Bronchial epithelial cell (primary cell): ENCODE measurements around the gene UPP2. TPM values are rescaled to one million over a fixed set of nuclear protein-coding genes. Genes with fewer than 3 reads are reported as not detected.

ENCODE experiments used
- DNase-seq: peaks from one replicate; pipeline ENCODE4 v3.0.0-alpha.2; 2010; ENCODE audit warnings: low read depth
- FAIRE-seq: peaks from 2 replicates; lab custom pipeline; 2011; peaks lifted over from hg19 to GRCh38; lab: Jason Lieb, UNC
- H3K27me3 ChIP-seq: 2 replicates; pipeline ENCODE4 v1.5.1; 2011; ENCODE audit warnings: low read length; ENCODE audit not compliant: control insufficient read depth, insufficient read depth
- H3K36me3 ChIP-seq: 2 replicates; pipeline ENCODE4 v1.5.1; 2011; ENCODE audit warnings: low read length; ENCODE audit not compliant: control insufficient read depth, insufficient read depth
- H3K4me3 ChIP-seq: 2 replicates; pipeline ENCODE4 v1.5.1; 2011; ENCODE audit warnings: mild to moderate bottlenecking, low read depth, low read length, control low read depth
- total RNA-seq: library from RNA; depleted of rRNA; stranded (reverse); fragments of >200 nt; gene quantifications from 2 replicates; pipeline ENCODE4 v1.2.1, GENCODE V29; 2014
- TF ChIP-seq, protein P1 (sequence below): IDR thresholded peaks from 2 replicates; pipeline ENCODE4 v1.5.1; 2011; ENCODE audit warnings: mild to moderate bottlenecking, moderate library complexity, low read length, control low read depth, inconsistent platforms; ENCODE audit not compliant: insufficient read depth, severe bottlenecking

The UPP2 gene
- not detected in 2 replicates for total RNA-seq

GRCh38 chr2:158101384-158101926, at the start of gene UPP2:
Gene UPP2, plus strand, starts transcription at chr2:158101876. Its CDS starts 188 bp downstream, at chr2:158102064.
- TF ChIP-seq, protein P1, sequence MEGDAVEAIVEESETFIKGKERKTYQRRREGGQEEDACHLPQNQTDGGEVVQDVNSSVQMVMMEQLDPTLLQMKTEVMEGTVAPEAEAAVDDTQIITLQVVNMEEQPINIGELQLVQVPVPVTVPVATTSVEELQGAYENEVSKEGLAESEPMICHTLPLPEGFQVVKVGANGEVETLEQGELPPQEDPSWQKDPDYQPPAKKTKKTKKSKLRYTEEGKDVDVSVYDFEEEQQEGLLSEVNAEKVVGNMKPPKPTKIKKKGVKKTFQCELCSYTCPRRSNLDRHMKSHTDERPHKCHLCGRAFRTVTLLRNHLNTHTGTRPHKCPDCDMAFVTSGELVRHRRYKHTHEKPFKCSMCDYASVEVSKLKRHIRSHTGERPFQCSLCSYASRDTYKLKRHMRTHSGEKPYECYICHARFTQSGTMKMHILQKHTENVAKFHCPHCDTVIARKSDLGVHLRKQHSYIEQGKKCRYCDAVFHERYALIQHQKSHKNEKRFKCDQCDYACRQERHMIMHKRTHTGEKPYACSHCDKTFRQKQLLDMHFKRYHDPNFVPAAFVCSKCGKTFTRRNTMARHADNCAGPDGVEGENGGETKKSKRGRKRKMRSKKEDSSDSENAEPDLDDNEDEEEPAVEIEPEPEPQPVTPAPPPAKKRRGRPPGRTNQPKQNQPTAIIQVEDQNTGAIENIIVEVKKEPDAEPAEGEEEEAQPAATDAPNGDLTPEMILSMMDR, result no peak
- FAIRE-seq, result no peak
- no peaks in the 10 kb centered on the region for H3K27me3 ChIP-seq
- H3K36me3 ChIP-seq, result no peaks in the 10 kb centered on the region
- H3K4me3 ChIP-seq, result no peak within 1 kb of the TSS
- DNase-seq, result no peak

DNA sequence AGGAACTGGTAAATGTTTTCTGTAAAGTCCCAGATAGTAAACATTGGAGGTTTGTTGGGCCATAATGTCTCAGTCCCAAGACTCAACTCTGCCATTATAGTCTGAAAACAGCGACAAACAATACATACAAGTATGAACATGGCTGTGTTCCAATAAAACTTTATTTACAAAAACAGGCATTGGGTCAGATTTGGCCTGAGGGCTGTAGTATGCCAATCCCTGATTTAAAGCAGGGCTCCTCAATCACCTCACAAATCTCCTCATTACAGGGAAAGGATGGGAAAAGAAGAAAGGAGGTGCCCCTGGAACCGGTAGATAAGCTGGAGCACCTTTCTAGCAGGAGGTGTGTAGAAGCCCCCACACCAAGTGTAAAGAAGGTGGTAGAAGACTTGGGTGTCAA, 48.9 kb upstream of the UPP2 start:
- DNase-seq, result no peak
- FAIRE-seq, result no peak
- Histone ChIP-seq H3K27me3 (no peaks in the 10 kb centered on the region), H3K36me3 (no peaks in the 10 kb centered on the region), H3K4me3 (no peak overlapping the region)
- TF ChIP-seq, protein P1, result no peak

- DNase-seq (no peak), FAIRE-seq (no peak)
- TF ChIP-seq, protein P1, result no peak
- no peak overlapping the region for H3K4me3 ChIP-seq
- no peaks in the 10 kb centered on the region for H3K27me3 ChIP-seq
- H3K36me3 ChIP-seq, result no peaks in the 10 kb centered on the region
Measured at GRCh38 chr2:158056875-158057274, 44.8 kb upstream of the UPP2 start.

GRCh38 chr2:158060160-158060834, 41.4 kb upstream of the UPP2 start:
- DNase-seq (no peak), FAIRE-seq (no peak)
- H3K27me3 ChIP-seq, result no peaks in the 10 kb centered on the region
- no peak overlapping the region for H3K4me3 ChIP-seq
- TF ChIP-seq, protein P1, result no peak
- no peaks in the 10 kb centered on the region for H3K36me3 ChIP-seq

- no peaks in the 10 kb centered on the region for H3K27me3 ChIP-seq
- no peak overlapping the region for H3K4me3 ChIP-seq
- peak; percentile 36 for DNase-seq
- H3K36me3 ChIP-seq, result no peaks in the 10 kb centered on the region
- no peak for FAIRE-seq
- TF ChIP-seq, protein P1, result no peak
Measured at GRCh38 chr2:158060835-158061435, 40.7 kb upstream of the UPP2 start.

GRCh38 chr2:158061763-158062162, 39.9 kb upstream of the UPP2 start:
- no peaks in the 10 kb centered on the region for H3K36me3 ChIP-seq
- no peak overlapping the region for H3K4me3 ChIP-seq
- TF ChIP-seq, protein P1, result no peak
- H3K27me3 ChIP-seq, result no peaks in the 10 kb centered on the region
- FAIRE-seq (no peak), DNase-seq (no peak)
